Activated CD8-positive, alpha-beta memory T cell treated with anti-CD3 and anti-CD28 coated beads, Interleukin-2, amount 50 U/mL, for 1 hour (primary cell): ENCODE results near the gene SAMD13.

Experiments
- DNase-seq: peaks from one replicate; pipeline ENCODE4 v3.0.0-alpha.2; 2020; ENCODE audit errors: extremely low read depth

Gene SAMD13

GRCh38 chr1:84373436-84374141 lies 72.1 kb downstream of the SAMD13 start:
- no peak for DNase-seq

- DNase-seq = no peak
Observed at GRCh38 chr1:84374991-84375696, 73.6 kb downstream of the SAMD13 start.

GRCh38 chr1:84376000-84376910 lies 74.7 kb downstream of the SAMD13 start:
- DNase-seq = no peak

- no peak for DNase-seq
Observed at GRCh38 chr1:84377480-84378095, 76.1 kb downstream of the SAMD13 start.

- DNase-seq = no peak
Observed at GRCh38 chr1:84379138-84379916, 77.8 kb downstream of the SAMD13 start.

- DNase-seq = no peak
Observed at GRCh38 chr1:84379917-84380180, 78.3 kb downstream of the SAMD13 start.

GRCh38 chr1:84382127-84382526 lies 80.6 kb downstream of the SAMD13 start:
- no peak for DNase-seq

GRCh38 chr1:84385347-84385746 lies 83.8 kb downstream of the SAMD13 start:
- DNase-seq = no peak

- DNase-seq = no peak
Observed at GRCh38 chr1:84386716-84387479, 85.4 kb downstream of the SAMD13 start.

GRCh38 chr1:84387480-84388163 lies 86.1 kb downstream of the SAMD13 start:
- DNase-seq = no peak

- DNase-seq = no peak
Observed at GRCh38 chr1:84390226-84390625, 88.7 kb downstream of the SAMD13 start.

- DNase-seq = no peak
Observed at GRCh38 chr1:84398175-84399155, 97.0 kb downstream of the SAMD13 start, which contains the start of gene DNASE2B. TSS of gene DNASE2B (plus strand) at chr1:84398484. CDS start at chr1:84398565, 81 bp downstream.
